ENCODE data around the gene DIAPH2. TPM values are rescaled to one million over a fixed set of nuclear protein-coding genes. Genes with fewer than 3 reads are reported as not detected.

DIAPH2 gene
- total RNA-seq, 1 donor from 2014 or later, result 3.8 TPM

DNA sequence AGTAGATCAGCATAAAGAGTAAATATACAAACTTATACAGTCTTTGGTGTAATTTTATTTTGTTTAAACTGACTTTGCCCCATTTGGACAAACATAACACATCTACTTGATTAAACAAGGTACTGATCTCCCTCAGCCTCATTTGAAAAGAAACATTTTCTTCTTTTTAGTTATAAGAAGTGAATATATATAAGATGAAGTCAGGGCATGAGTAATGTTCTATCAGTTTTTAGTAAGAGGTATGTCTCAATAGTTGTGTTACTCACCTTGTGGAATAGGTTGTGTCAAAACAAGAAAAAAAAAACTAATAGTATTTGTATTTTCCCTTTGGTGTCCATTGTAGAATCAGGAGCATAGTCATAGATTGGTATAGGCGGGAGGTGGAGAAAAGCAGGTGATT is 526.4 kb downstream of the DIAPH2 start:
- no peaks in the 10 kb centered on the region for H3K27me3 Mint-ChIP-seq (ENCODE audit: unreplicated experiment)
- H3K4me1 Mint-ChIP-seq (ENCODE audit: low read depth, unreplicated experiment), result no peaks in the 10 kb centered on the region
- H3K27ac Mint-ChIP-seq (ENCODE audit: unreplicated experiment), result no peak overlapping the region
- TF ChIP-seq CTCF (IDR thresholded peaks at IDR 0.05; ENCODE audit: partially characterized antibody, unreplicated experiment), result no peak
- H3K9me3 Mint-ChIP-seq (ENCODE audit: unreplicated experiment), result no peaks in the 10 kb centered on the region
- no peak for DNase-seq
- H3K36me3 Mint-ChIP-seq (ENCODE audit: unreplicated experiment), result no peaks in the 10 kb centered on the region
- no peak overlapping the region for H3K4me3 Mint-ChIP-seq (ENCODE audit: unreplicated experiment)

- Mint-ChIP-seq H3K27ac (ENCODE audit: unreplicated experiment) (no peak overlapping the region), H3K4me1 (ENCODE audit: low read depth, unreplicated experiment) (peaks cover 5% of the 10 kb centered on the region), H3K36me3 (ENCODE audit: unreplicated experiment) (no peaks in the 10 kb centered on the region), H3K4me3 (ENCODE audit: unreplicated experiment) (no peak overlapping the region), H3K27me3 (ENCODE audit: unreplicated experiment) (peaks cover under 1% of the 10 kb centered on the region), H3K9me3 (ENCODE audit: unreplicated experiment) (peaks cover 2% of the 10 kb centered on the region)
- no peak for DNase-seq
- TF ChIP-seq CTCF (IDR thresholded peaks at IDR 0.05; ENCODE audit: partially characterized antibody, unreplicated experiment), result no peak
These were observed 530.5 kb downstream of the DIAPH2 start for GRCh38 chrX:97215186-97215585.

GRCh38 chrX:97224148-97224547 is 539.5 kb downstream of the DIAPH2 start:
- no peak overlapping the region for H3K27ac Mint-ChIP-seq (ENCODE audit: unreplicated experiment)
- H3K9me3 Mint-ChIP-seq (ENCODE audit: unreplicated experiment), result no peaks in the 10 kb centered on the region
- no peak overlapping the region for H3K4me3 Mint-ChIP-seq (ENCODE audit: unreplicated experiment)
- no peak for DNase-seq
- H3K27me3 Mint-ChIP-seq (ENCODE audit: unreplicated experiment), result peaks cover 2% of the 10 kb centered on the region
- H3K36me3 Mint-ChIP-seq (ENCODE audit: unreplicated experiment), result no peaks in the 10 kb centered on the region
- no peak for TF ChIP-seq CTCF (IDR thresholded peaks at IDR 0.05; ENCODE audit: partially characterized antibody, unreplicated experiment)
- peaks cover 10% of the 10 kb centered on the region for H3K4me1 Mint-ChIP-seq (ENCODE audit: low read depth, unreplicated experiment)

DNA sequence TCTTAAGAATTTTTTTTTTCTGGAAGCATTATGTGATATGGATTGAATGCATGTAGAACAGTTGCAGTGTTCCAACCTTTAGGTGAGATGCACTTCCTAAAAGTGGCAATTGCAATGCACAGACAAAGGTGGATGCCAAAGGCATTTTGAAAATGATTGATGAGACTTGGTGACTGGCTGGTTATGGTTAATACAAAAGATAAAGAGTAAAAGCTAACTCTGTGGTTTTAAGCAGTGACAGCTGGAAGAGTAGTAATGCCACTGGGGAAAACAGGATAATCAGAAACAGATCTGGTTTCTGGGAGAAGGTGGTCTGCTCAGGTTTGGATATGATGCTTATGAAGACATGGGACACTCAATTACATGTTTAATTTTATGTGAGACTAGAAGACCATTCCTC is 544.7 kb downstream of the DIAPH2 start:
- no peak for TF ChIP-seq CTCF (IDR thresholded peaks at IDR 0.05; ENCODE audit: partially characterized antibody, unreplicated experiment)
- H3K4me1 Mint-ChIP-seq (ENCODE audit: low read depth, unreplicated experiment), result peaks cover 3% of the 10 kb centered on the region
- no peaks in the 10 kb centered on the region for H3K36me3 Mint-ChIP-seq (ENCODE audit: unreplicated experiment)
- no peak for DNase-seq
- H3K9me3 Mint-ChIP-seq (ENCODE audit: unreplicated experiment), result no peaks in the 10 kb centered on the region
- no peak overlapping the region for H3K4me3 Mint-ChIP-seq (ENCODE audit: unreplicated experiment)
- H3K27me3 Mint-ChIP-seq (ENCODE audit: unreplicated experiment), result no peaks in the 10 kb centered on the region
- peak overlapping the region; percentile 17 for H3K27ac Mint-ChIP-seq (ENCODE audit: unreplicated experiment)

- Mint-ChIP-seq H3K27ac (ENCODE audit: unreplicated experiment) (no peak overlapping the region), H3K27me3 (ENCODE audit: unreplicated experiment) (no peaks in the 10 kb centered on the region), H3K4me1 (ENCODE audit: low read depth, unreplicated experiment) (peaks cover 3% of the 10 kb centered on the region), H3K9me3 (ENCODE audit: unreplicated experiment) (no peaks in the 10 kb centered on the region), H3K4me3 (ENCODE audit: unreplicated experiment) (no peak overlapping the region), H3K36me3 (ENCODE audit: unreplicated experiment) (no peaks in the 10 kb centered on the region)
- no peak for DNase-seq
- TF ChIP-seq CTCF (IDR thresholded peaks at IDR 0.05; ENCODE audit: partially characterized antibody, unreplicated experiment), result no peak
These were observed 546.3 kb downstream of the DIAPH2 start for GRCh38 chrX:97230948-97231347.

All from glutamatergic neuron (in vitro differentiated cells).